ENCODE results near the gene VSTM2A. TPM values are rescaled to one million over a fixed set of nuclear protein-coding genes. Genes with fewer than 3 reads are reported as not detected.

Gene VSTM2A
- total and polyA plus RNA-seq, 10 of the 15 experiments (the other 5 are each of a cell fraction or from before 2014, with no cell fraction given) = 0.22 TPM; not detected in 9

GRCh38 chr7:54546986-54547314 lies 4.8 kb downstream of the VSTM2A start:
- H3K79me2 ChIP-seq (ENCODE audit: control insufficient read depth, insufficient read depth, low read length) = no peaks in the 10 kb centered on the region
- no peak overlapping the region for H3K27ac ChIP-seq (ENCODE audit: control insufficient read depth, insufficient read depth)
- intact Hi-C loops (cut with micrococcal nuclease; ENCODE audit: unreplicated experiment) = no loop called here
- H3K9ac ChIP-seq (ENCODE audit: control insufficient read depth, insufficient read depth, low read length) = no peak overlapping the region
- no peak overlapping the region for H3K4me3 ChIP-seq
- ChIA-PET CTCF (no interaction called here), SMC1A (ENCODE audit: uncharacterized antibody, unreplicated experiment) (no interaction called here), RAD21 (ENCODE audit: unreplicated experiment) (no interaction called here), POLR2A (no interaction called here)
- H4K20me1 ChIP-seq (ENCODE audit: control insufficient read depth, insufficient read depth) = no peaks in the 10 kb centered on the region
- no peaks in the 10 kb centered on the region for H3K4me1 ChIP-seq (ENCODE audit: control insufficient read depth, insufficient read depth, low read length)
- TF ChIP-seq ATF3 (IDR thresholded peaks at IDR 0.05; ENCODE audit: borderline replicate concordance, extremely low read depth, low read depth, low read length) (no peak), HCFC1 (IDR thresholded peaks at IDR 0.05; ENCODE audit: low read length) (no peak)
- 2% methylated on average over 15 of the region's 15 CpGs for WGBS (ENCODE audit: insufficient coverage, insufficient replicate concordance, low lambda C conversion rate, missing lambda C conversion rate)
- in situ Hi-C loops (cut with MboI) = no loop called here
- H3K4me2 ChIP-seq (ENCODE audit: control insufficient read depth, insufficient read depth) = no peak overlapping the region
- H3K9me3 ChIP-seq (replicated peaks; ENCODE audit: control insufficient read depth, insufficient read depth, low read length) = no peaks in the 10 kb centered on the region
- ATAC-seq (no peak), DNase-seq (ENCODE audit: low read depth, low spot score) (no peak), FAIRE-seq (no peak)
- H3K27me3 ChIP-seq (replicated peaks in 1 of 2; ENCODE audit: control insufficient read depth in 2 of 2, insufficient read depth in 2 of 2, low read length in 1 of 2) = peaks cover 0 to 2% of the 10 kb centered on the region in 2 experiments; a peak in 1 of 4 replicates
- H2AFZ ChIP-seq (ENCODE audit: control insufficient read depth, low read depth, low read length) = no peak overlapping the region
- no peaks in the 10 kb centered on the region for H3K36me3 ChIP-seq (ENCODE audit: control insufficient read depth in 2 of 2, insufficient read depth in 2 of 2, low read length in 1 of 2)
- no TSS peak for BruUV-seq (replicated peaks)

GRCh38 chr7:54550471-54550870 lies 8.3 kb downstream of the VSTM2A start:
- ChIA-PET POLR2A (no interaction called here), RAD21 (ENCODE audit: unreplicated experiment) (no interaction called here), SMC1A (ENCODE audit: uncharacterized antibody, unreplicated experiment) (interaction anchor here (1.3 kb wide), 1 partner anchor 13 kb away, joined by 4 read pairs; no protein-coding TSS in a partner anchor), CTCF (interaction anchor here (0.8 kb wide), 1 partner anchor 158 kb away, joined by 5 read pairs; no protein-coding TSS in a partner anchor)
- intact Hi-C loops (cut with micrococcal nuclease; ENCODE audit: unreplicated experiment) = no loop called here
- no peak for ATAC-seq
- H3K27ac ChIP-seq (ENCODE audit: control insufficient read depth, insufficient read depth) = no peak overlapping the region
- FAIRE-seq = no peak
- H3K4me1 ChIP-seq (ENCODE audit: control insufficient read depth, insufficient read depth, low read length) = no peaks in the 10 kb centered on the region
- no peaks in the 10 kb centered on the region for H3K9me3 ChIP-seq (replicated peaks; ENCODE audit: control insufficient read depth, insufficient read depth, low read length)
- no TSS peak for BruUV-seq (replicated peaks)
- in situ Hi-C loops (cut with MboI) = no loop called here
- no peaks in the 10 kb centered on the region for H3K36me3 ChIP-seq (ENCODE audit: control insufficient read depth in 2 of 2, insufficient read depth in 2 of 2, low read length in 1 of 2)
- DNase-seq (ENCODE audit: low read depth, low spot score) = no peak
- no peak overlapping the region for H3K4me2 ChIP-seq (ENCODE audit: control insufficient read depth, insufficient read depth)
- H3K4me3 ChIP-seq = no peak overlapping the region
- H3K9ac ChIP-seq (ENCODE audit: control insufficient read depth, insufficient read depth, low read length) = no peak overlapping the region
- no peaks in the 10 kb centered on the region for H4K20me1 ChIP-seq (ENCODE audit: control insufficient read depth, insufficient read depth)
- WGBS (ENCODE audit: insufficient coverage, insufficient replicate concordance, low lambda C conversion rate, missing lambda C conversion rate) = 18% methylated on average over 3 of the region's 3 CpGs
- H3K27me3 ChIP-seq (replicated peaks in 1 of 2; ENCODE audit: control insufficient read depth in 2 of 2, insufficient read depth in 2 of 2, low read length in 1 of 2) = no peaks in the 10 kb centered on the region
- no peak overlapping the region for H2AFZ ChIP-seq (ENCODE audit: control insufficient read depth, low read depth, low read length)
- no peaks in the 10 kb centered on the region for H3K79me2 ChIP-seq (ENCODE audit: control insufficient read depth, insufficient read depth, low read length)
- TF ChIP-seq TCF12 (IDR thresholded peaks at IDR 0.05; ENCODE audit: low read depth, low read length) (no peak), BACH1 (IDR thresholded peaks at IDR 0.05; ENCODE audit: borderline replicate concordance) (no peak), RAD51 (IDR thresholded peaks at IDR 0.05) (no peak), GATAD2B (conservative IDR thresholded peaks at IDR 0.05; ENCODE audit: low read depth) (no peak), E4F1 (IDR thresholded peaks at IDR 0.05; ENCODE audit: borderline replicate concordance, partially characterized antibody) (no peak), FOXM1 (IDR thresholded peaks at IDR 0.05; ENCODE audit: low read depth, low read length) (no peak), EGR1 (IDR thresholded peaks at IDR 0.05; ENCODE audit: borderline replicate concordance in 1 of 2, low read depth in 2 of 2, low read length in 2 of 2) (no peak), RELA (IDR thresholded peaks at IDR 0.05; ENCODE audit: borderline replicate concordance, partially characterized antibody) (no peak), TCF7 (IDR thresholded peaks at IDR 0.05; ENCODE audit: borderline replicate concordance) (no peak), FOS (IDR thresholded peaks at IDR 0.05; ENCODE audit: borderline replicate concordance, extremely low read depth, insufficient read length) (no peak)

All from GM12878 (cell line).